COLO829 (cell line): ENCODE data around the gene SNAI3.

Experiments
- DNase-seq: peaks from one replicate; pipeline ENCODE4 v3.0.0; 2012; ENCODE audit warnings: low spot score

Gene SNAI3

DNA sequence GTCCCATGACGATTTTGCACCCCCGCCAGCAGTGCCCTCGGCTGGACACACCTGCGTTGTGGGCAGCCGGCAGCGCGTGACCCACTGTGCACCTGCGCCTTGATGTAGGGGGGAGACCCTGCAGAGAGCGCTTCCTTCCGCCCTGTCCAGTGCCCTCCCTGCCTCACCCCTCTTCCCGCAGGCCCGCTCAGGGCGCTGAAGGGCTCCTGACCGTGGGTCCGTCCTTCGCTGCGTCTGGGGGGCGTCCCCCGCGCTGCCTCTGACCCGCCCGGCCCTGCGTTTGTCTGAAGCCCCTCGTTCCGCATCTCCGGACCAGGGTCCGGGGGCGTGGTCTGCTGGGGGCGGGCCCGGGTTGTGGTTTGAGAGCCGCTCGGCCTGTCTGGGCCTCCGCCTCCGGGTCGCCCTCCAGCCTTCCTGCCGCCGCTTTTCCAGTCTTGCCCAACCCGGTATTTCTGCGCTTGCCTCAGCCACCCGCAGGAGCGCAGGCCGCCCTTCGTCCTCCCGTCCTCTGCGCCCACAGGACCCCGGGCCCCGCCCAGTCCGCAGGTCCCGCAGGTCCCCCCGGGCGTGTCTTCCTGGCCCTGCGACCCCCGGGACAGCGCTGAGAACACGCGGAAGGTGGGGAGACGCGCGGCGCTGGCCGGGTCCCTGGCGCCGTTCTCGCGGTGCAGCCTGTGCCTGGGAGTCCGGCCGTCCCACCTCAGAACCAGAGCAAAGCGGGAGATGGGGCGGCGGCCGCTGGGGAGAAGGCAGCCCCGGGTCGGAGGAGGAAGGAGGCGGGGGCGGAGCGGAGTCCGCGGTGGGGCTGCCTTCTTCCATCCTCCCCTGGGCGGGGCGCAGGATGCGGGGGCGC lies 51.9 kb downstream of the SNAI3 start:
- no peak for DNase-seq

DNA sequence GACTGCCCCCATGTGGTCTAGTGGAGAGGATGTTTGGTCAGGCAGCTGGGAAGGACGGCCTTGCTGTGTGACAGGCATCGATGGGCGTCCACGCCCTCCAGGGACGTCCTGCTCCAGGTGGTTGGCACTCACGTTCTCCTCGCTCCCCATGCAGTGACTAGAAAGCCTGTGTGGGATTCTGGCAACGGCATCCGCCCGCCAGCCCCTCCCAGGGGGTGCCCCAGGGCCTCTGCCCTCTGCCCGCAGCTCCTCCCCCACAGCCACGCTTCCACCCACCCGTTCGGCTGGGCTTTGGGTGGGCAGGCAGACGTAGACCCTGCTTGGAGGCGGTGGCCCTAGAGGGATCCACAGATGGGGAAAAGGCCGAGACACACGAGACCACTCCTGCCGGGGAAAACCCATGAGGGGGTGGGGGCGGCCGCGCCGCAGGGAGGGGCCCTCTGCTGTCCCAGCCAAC lies 52.6 kb downstream of the SNAI3 start:
- no peak for DNase-seq

DNA sequence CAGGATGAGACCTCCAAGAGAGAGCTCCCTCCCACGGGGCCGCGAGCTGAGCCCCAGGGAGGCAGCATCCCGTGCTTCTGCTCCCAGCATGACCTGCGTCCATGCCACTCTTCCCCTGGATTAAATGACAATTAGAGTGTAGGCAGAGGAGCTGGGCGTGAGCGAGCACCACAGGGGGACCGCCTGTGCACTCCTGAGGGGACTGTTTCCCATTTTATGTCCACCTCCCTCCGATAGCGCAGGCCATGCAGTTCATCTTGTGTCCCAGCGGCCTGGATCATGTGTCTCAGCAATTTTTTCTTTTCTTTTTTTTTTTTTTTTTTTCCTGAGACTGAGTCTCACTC lies 53.7 kb downstream of the SNAI3 start:
- no peak for DNase-seq

DNA sequence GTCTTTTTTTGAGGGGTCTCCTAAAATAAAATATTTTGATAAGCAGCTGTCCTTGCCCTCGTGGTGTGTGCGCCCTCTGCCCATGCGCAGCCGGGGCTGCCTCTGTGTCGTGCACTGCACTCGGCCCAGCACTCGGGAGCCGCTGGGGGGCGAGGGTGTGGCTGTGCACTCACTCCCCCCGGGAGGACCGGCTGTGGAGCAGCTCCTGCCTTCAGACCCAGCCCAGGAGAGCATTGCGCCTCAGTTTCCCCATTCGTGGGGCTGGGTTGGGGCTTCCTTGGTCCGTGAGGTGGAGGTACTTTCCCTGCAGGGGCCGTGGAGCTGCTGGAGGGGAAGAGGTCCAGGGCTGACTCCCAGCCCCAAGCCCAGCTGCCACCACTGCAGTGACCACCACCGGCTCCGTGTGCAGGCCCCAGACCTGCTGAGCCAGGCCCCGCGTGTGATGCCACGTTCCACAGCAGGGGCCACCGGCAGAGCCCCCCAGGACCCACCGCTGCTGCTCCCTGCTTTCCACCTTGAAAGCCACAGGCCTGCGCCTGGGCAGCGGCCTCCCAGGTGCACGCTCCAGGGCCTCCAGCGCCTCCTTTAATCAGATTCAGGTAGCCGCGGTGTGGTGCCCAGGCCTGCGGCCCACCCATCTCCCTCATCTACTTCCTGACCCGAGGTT lies 54.3 kb downstream of the SNAI3 start:
- no peak for DNase-seq

DNA sequence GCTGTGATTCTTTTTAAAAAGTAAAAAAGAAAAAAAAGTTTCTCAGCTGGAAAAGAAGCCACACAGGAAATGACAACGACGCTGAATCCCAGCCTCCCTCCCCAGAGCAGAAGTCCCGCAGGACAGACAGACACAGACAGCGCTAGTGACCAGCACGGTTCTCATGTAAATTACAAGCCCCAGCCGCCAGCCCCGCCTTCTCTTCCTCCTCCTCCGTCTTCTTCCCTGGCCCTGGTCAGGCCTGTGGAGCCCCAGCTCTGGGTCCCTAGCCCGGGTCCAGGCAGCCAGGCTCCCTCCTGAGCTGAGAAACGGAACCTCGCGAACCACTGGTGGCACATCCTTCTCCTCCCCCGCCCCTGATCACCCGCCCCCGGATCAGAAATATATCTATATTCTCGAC lies 54.9 kb downstream of the SNAI3 start:
- DNase-seq = no peak

DNA sequence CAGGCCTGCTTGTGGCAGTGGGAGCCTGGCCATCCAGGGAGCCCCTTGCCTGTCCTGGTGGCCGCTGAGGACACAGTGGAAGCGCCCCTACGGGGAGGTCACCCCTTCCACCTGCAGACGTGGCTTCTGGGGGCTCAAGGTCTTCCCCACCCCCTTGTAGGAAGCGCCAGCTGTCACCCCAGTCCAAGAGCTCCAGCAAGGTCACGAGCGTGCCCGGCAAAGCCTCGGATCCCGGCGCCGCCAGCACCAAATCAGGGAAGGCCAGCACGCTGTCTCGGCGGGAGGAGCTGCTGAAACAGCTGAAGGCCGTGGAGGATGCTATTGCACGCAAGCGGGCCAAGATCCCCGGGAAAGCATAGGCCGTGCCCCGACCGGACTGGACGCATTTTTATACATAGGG lies 55.4 kb downstream of the SNAI3 start:
- no peak for DNase-seq

DNA sequence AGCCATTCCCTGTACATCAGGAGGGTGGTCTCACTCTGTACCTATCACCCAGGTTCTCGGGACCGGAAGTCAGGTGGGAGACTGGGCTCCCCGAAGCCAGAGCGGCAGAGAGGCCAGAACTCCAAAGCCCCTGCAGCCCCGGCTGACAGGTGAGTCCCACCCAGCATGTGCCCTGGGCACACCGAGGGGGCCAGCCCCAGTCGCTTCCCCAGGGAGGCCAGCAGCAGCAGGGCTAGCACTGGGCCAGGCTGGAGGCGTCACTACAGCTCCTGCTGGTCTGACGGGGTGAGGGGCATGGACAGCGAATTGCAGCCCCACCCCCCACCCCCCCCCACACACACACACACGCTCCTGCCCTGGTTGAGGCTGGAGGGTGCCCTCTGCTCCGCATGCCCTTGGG lies 55.9 kb downstream of the SNAI3 start:
- DNase-seq = no peak

DNA sequence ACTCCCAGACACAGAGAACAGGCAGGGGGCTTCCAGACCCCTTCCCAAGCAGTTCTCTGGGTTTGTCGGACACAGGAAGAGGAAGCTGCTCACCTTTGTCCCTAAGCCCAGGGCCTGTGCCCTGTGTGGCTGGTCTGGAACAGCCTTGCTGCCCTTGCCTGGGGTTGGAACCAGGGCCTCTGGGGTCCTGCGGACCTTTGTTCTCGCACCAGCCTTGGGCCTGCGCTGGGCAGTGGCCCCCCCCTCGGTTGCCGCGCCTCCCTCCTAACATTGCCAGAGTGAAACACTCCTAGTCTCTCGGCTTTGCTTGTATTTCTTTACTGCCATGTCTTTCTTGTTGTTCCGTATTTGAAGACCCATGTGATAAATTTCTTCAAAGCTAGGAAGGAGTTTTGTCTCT lies 56.5 kb downstream of the SNAI3 start:
- no peak for DNase-seq

DNA sequence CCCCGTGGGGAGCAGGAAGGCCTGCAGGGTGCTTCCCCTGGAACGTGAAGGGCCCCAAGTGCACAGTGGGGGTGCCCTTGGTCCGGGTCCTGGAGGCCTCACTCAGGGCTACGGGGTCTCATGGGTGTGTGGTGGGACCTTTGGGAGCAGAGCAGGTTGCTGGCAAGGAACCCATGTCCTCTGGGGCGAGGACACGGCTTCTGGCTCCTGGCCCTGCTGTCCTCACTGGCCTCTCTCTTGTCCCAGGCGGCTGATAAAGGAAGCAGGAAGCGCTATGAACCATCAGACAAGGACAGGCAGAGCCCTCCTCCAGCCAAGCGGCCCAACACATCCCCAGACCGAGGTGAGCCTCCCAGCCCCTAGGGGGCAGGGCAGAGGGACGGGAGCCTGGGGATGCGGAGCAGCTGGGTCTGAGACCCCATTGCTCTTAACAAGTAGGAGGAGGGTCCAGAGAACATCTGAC lies 57.8 kb downstream of the SNAI3 start:
- DNase-seq = no peak
